H1 (cell line): ENCODE measurements around the gene RHBDF2. TPM values are rescaled to one million over a fixed set of nuclear protein-coding genes. Genes with fewer than 3 reads are reported as not detected.

ENCODE experiments used
- CTCF ChIA-PET: fragments of 300-600 bp; sonication (Branson Sonifier 250); formaldehyde crosslinking; loops from one replicate; lab custom pipeline; 2021; ENCODE audit not compliant: partially characterized antibody; lab: Charles Lee
- POLR2A ChIA-PET: fragments of 300-600 bp; sonication (Branson Sonifier 250); formaldehyde crosslinking; loops from one replicate; lab custom pipeline; 2021; ENCODE audit warnings: inconsistent platforms; ENCODE audit not compliant: partially characterized antibody; lab: Charles Lee
- DNase-seq, 2 experiments: peaks; one replicate each; pipeline versions ENCODE4 v3.0.0 to v3.0.0-alpha.2; 2010 to 2022; ENCODE audit warnings: low spot score in 2 of 2, low read depth in 1 of 2, mixed read lengths in 1 of 2
- FAIRE-seq: peaks from 2 replicates; lab custom pipeline; 2011; peaks lifted over from hg19 to GRCh38; lab: Jason Lieb, UNC
- H2AFZ ChIP-seq: 2 replicates; pipeline ENCODE4 v1.8.1; 2012; ENCODE audit warnings: low read length, inconsistent platforms
- H2AK5ac ChIP-seq: 2 replicates; pipeline ENCODE4 v1.6.1; 2013; ENCODE audit warnings: low read depth, low read length
- H2BK120ac ChIP-seq: replicated peaks from 2 replicates; pipeline ENCODE3; 2013; ENCODE audit warnings: low read depth, low read length, inconsistent platforms
- H2BK12ac ChIP-seq: 2 replicates; pipeline ENCODE4 v1.6.1; 2013; ENCODE audit warnings: low read depth, low read length
- H2BK15ac ChIP-seq: 2 replicates; pipeline ENCODE4 v1.6.1; 2013; ENCODE audit warnings: low read length
- H2BK20ac ChIP-seq: 2 replicates; pipeline ENCODE4 v1.6.1; 2013; ENCODE audit warnings: low read length
- H2BK5ac ChIP-seq: 2 replicates; pipeline ENCODE4 v1.6.1; 2013; ENCODE audit warnings: low read depth, low read length
- H3K14ac ChIP-seq: 2 replicates; pipeline ENCODE4 v1.6.1; 2013; ENCODE audit warnings: inconsistent platforms; ENCODE audit not compliant: insufficient read length
- H3K18ac ChIP-seq: 2 replicates; pipeline ENCODE4 v1.6.1; 2013; ENCODE audit warnings: low read length; ENCODE audit errors: extremely low read depth
- H3K23ac ChIP-seq: 2 replicates; pipeline ENCODE4 v1.6.1; 2013; ENCODE audit warnings: inconsistent platforms; ENCODE audit not compliant: insufficient read length
- H3K23me2 ChIP-seq: 2 replicates; pipeline ENCODE4 v1.6.1; 2013; ENCODE audit warnings: low read depth, low read length
- H3K27ac ChIP-seq: 2 replicates; pipeline ENCODE4 v1.6.1; 2011; ENCODE audit warnings: low read depth, low read length, inconsistent platforms
- H3K27me3 ChIP-seq, 4 experiments: replicated peaks in 1 of 4; 1 replicate in 1 of 4; 2 replicates in 3 of 4; pipeline versions ENCODE4 v1.6.1 to v1.8.1; 2011 to 2013; ENCODE audit warnings: low read length in 3 of 4, mild to moderate bottlenecking in 3 of 4, inconsistent platforms in 2 of 4, mixed read lengths in 2 of 4, moderate library complexity in 1 of 4; ENCODE audit not compliant: control insufficient read depth in 3 of 4, insufficient read depth in 3 of 4; ENCODE audit errors: extremely low read depth in 1 of 4
- H3K36me3 ChIP-seq, 4 experiments: 2 replicates each; pipeline versions ENCODE4 v1.6.1 to v1.8.1; 2011 to 2013; ENCODE audit warnings: mild to moderate bottlenecking in 4 of 4, low read length in 3 of 4, moderate library complexity in 2 of 4, control low read depth in 1 of 4, inconsistent platforms in 1 of 4; ENCODE audit not compliant: insufficient read depth in 4 of 4, control insufficient read depth in 2 of 4
- H3K4ac ChIP-seq: replicated peaks from 2 replicates; pipeline ENCODE3; 2013; ENCODE audit warnings: low read length, low read depth, mixed read lengths, inconsistent platforms; ENCODE audit not compliant: insufficient read length
- H3K4me1 ChIP-seq, 4 experiments: replicated peaks in 1 of 4; 1 replicate in 1 of 4; 2 replicates in 3 of 4; pipeline versions ENCODE4 v1.6.1 to v1.8.1; 2011 to 2013; ENCODE audit warnings: low read length in 3 of 4, inconsistent platforms in 2 of 4, mixed read lengths in 1 of 4; ENCODE audit not compliant: insufficient read depth in 4 of 4, control insufficient read depth in 3 of 4
- H3K4me2 ChIP-seq, 2 experiments: 2 replicates each; pipeline versions ENCODE4 v1.6.1 to v1.8.1; 2011 to 2013; ENCODE audit warnings: low read depth in 2 of 2, low read length in 2 of 2, control low read depth in 1 of 2, inconsistent platforms in 1 of 2, mild to moderate bottlenecking in 1 of 2; ENCODE audit not compliant: insufficient read depth in 1 of 2
- H3K4me3 ChIP-seq, 4 experiments: fragments of 200-600, 300-600 bp in 1 of 4; sonication (generic), shearing (Covaris generic), sonication (Bioruptor Twin) in 1 of 4; 2 replicates each; pipeline versions ENCODE4 v1.5.1 to v1.8.1; 2011 to 2016; ENCODE audit warnings: low read length in 4 of 4, low read depth in 3 of 4, control low read depth in 2 of 4, inconsistent platforms in 2 of 4, mild to moderate bottlenecking in 2 of 4, mixed read lengths in 1 of 4, moderate library complexity in 1 of 4; ENCODE audit not compliant: insufficient read depth in 2 of 4; ENCODE audit errors: extremely low read depth in 1 of 4
- H3K56ac ChIP-seq: replicated peaks from 2 replicates; pipeline ENCODE3; 2013; ENCODE audit warnings: low read depth, mild to moderate bottlenecking, mixed read lengths, low read length, inconsistent platforms; ENCODE audit not compliant: insufficient read length
- H3K79me1 ChIP-seq: 2 replicates; pipeline ENCODE4 v1.6.1; 2013; ENCODE audit warnings: low read depth, low read length, control low read depth
- H3K79me2 ChIP-seq, 2 experiments: 2 replicates each; pipeline versions ENCODE4 v1.6.1 to v1.8.1; 2012 to 2013; ENCODE audit warnings: low read length in 2 of 2, mild to moderate bottlenecking in 2 of 2, inconsistent platforms in 1 of 2; ENCODE audit not compliant: insufficient read depth in 2 of 2, control insufficient read depth in 1 of 2
- H3K9ac ChIP-seq, 4 experiments: replicated peaks in 1 of 4; 1 replicate in 1 of 4; 2 replicates in 3 of 4; pipeline versions ENCODE4 v1.6.1 to v1.8.1; 2011 to 2013; ENCODE audit warnings: low read depth in 3 of 4, low read length in 3 of 4, control low read depth in 2 of 4, mild to moderate bottlenecking in 2 of 4, moderate library complexity in 2 of 4, inconsistent platforms in 1 of 4; ENCODE audit errors: extremely low read depth in 1 of 4
- H3K9me3 ChIP-seq, 2 experiments: 2 replicates each; pipeline versions ENCODE4 v1.6.1 to v1.8.1; 2012 to 2013; ENCODE audit warnings: mild to moderate bottlenecking in 2 of 2, moderate library complexity in 2 of 2, control low read depth in 1 of 2, inconsistent platforms in 1 of 2, low read depth in 1 of 2, low read length in 1 of 2, mixed read lengths in 1 of 2; ENCODE audit not compliant: insufficient read depth in 2 of 2
- H4K20me1 ChIP-seq, 2 experiments: replicated peaks in 1 of 2; 2 replicates each; pipeline versions ENCODE3 to v1.8.1; 2011 to 2013; ENCODE audit warnings: inconsistent platforms in 2 of 2, low read length in 2 of 2, mild to moderate bottlenecking in 1 of 2; ENCODE audit not compliant: insufficient read depth in 2 of 2, control insufficient read depth in 1 of 2
- H4K5ac ChIP-seq: 2 replicates; pipeline ENCODE4 v1.6.1; 2013; ENCODE audit warnings: low read length, low read depth, mixed read lengths, inconsistent platforms; ENCODE audit not compliant: insufficient read length
- H4K8ac ChIP-seq: 2 replicates; pipeline ENCODE4 v1.8.0; 2013; ENCODE audit warnings: mild to moderate bottlenecking, moderate library complexity, low read length, inconsistent platforms; ENCODE audit not compliant: insufficient read depth; ENCODE audit errors: extremely low read depth
- H4K91ac ChIP-seq: replicated peaks from 2 replicates; pipeline ENCODE3; 2013; ENCODE audit warnings: low read length, mixed read lengths, inconsistent platforms; ENCODE audit not compliant: insufficient read length
- CBX8 ChIP-seq: fragments of 300-800, 300-1000 bp; sonication (generic); IDR thresholded peaks from 2 replicates; pipeline ENCODE4 v1.7.1; 2016; ENCODE audit warnings: low read depth, low read length, borderline replicate concordance
- CEBPB ChIP-seq: IDR thresholded peaks from 2 replicates; pipeline ENCODE4 v1.6.1; 2012; ENCODE audit warnings: low read depth, low read length
- CHD1 ChIP-seq: IDR thresholded peaks from 2 replicates; pipeline ENCODE4 v1.6.1; 2012; ENCODE audit warnings: low read depth, low read length, improper control_type of control experiment
- GABPA ChIP-seq: IDR thresholded peaks from 2 replicates; pipeline ENCODE4 v1.6.1; 2011; ENCODE audit warnings: mild to moderate bottlenecking, low read length, moderate library complexity, borderline replicate concordance; ENCODE audit not compliant: insufficient read depth
- MAFK ChIP-seq: IDR thresholded peaks from 2 replicates; pipeline ENCODE4 v1.6.1; 2012; ENCODE audit warnings: low read depth, mild to moderate bottlenecking, improper control_type of control experiment, low read length
- NANOG ChIP-seq: IDR thresholded peaks from 2 replicates; pipeline ENCODE4 v1.6.1; 2011; ENCODE audit warnings: low read length, low read depth, mild to moderate bottlenecking, inconsistent platforms; ENCODE audit not compliant: insufficient read depth, poor library complexity, severe bottlenecking
- NRF1 ChIP-seq: IDR thresholded peaks from 2 replicates; pipeline ENCODE4 v1.6.1; 2011; ENCODE audit warnings: mild to moderate bottlenecking, low read depth, low read length, improper control_type of control experiment
- SAP30 ChIP-seq: fragments of 300-600 bp; sonication (generic); IDR thresholded peaks from 2 replicates; pipeline ENCODE4 v1.7.1; 2012; ENCODE audit warnings: low read length, moderate library complexity, mild to moderate bottlenecking, inconsistent platforms; ENCODE audit not compliant: insufficient read depth, insufficient replicate concordance
- TAF1 ChIP-seq: IDR thresholded peaks from 2 replicates; pipeline ENCODE4 v1.6.1; 2011; ENCODE audit warnings: mild to moderate bottlenecking, low read depth, low read length
- WGBS, 2 experiments: shearing (Covaris generic) in 1 of 2; methylation state at CpG; one replicate each; pipeline versions ENCODE4 v1.1.6 to v1.1.7; 2013 to 2015; ENCODE audit warnings: low lambda C conversion rate in 2 of 2, mixed read lengths in 2 of 2, inconsistent platforms in 1 of 2, low coverage in 1 of 2, missing lambda C conversion rate in 1 of 2; ENCODE audit not compliant: insufficient replicate concordance in 2 of 2, insufficient coverage in 1 of 2, insufficient read length in 1 of 2; ENCODE audit errors: extremely low coverage in 1 of 2, missing lambda C conversion rate in 1 of 2; 5-methylcytosine and 5-hydroxymethylcytosine counted together
- polyA plus RNA-seq, 7 experiments: library from polyadenylated mRNA; depleted of rRNA in 3 of 7; stranded (reverse) in 5 of 7; unstranded in 2 of 7; fragments of >200 nt in 5 of 7; fragments of 200-250 nt in 2 of 7; gene quantifications; 1 replicate in 5 of 7; 2 replicates in 1 of 7; 4 replicates in 1 of 7; pipeline versions ENCODE4 v1.2.1 to v1.2.3, GENCODE V29; 2011 to 2013; ENCODE audit warnings: missing spikeins in 2 of 7, mixed read lengths in 2 of 7
- total RNA-seq: library from RNA; stranded (reverse); fragmentation: NEBNext Ultra II Directional; extraction: Animal tissue kit (Norgen Biotek cat#: 25700); gene quantifications from 2 replicates; pipeline ENCODE4 v1.2.1, GENCODE V29; 2021
- TF ChIP-seq, protein P1 (sequence below): IDR thresholded peaks from 2 replicates; pipeline ENCODE4 v1.6.1; 2011; ENCODE audit warnings: low read length, improper control_type of control experiment

The RHBDF2 gene
- total and polyA plus RNA-seq, 2 of the 8 experiments (the other 6 are each of a cell fraction or from before 2014, with no cell fraction given) = 21.2 to 25.9 TPM

DNA sequence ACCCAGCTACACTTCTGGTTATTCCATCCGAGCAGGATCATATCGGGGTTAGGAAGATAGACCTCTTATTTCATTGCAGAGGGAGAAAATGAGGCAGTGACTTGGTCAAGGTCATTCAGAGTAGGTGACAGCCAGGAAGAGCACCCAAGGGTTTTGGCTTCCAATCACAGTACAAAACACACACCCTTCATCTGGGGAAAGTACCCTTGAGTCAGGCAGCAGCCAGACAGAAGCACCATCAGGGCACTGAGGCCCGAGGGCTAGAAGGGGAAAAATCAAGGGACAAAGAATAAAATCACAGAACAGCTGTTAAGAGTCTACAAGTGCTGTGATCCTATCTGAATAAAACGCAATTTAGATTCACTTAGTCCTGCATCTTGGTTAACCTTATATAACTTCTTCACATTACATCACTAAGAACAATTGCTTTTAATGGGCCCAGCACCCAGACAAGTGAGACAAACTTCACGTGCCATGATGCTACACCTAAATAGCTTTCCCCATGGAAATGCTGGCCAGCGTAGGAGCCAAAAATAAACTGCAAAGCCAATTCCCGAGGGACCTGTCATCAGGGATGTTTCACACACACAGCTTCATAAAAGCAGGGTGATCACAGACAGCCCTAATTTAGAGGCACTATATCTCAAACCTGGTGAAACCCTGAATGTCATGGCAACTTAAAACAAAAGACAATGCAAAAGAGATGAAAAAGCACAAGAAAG is 53.1 kb downstream of the RHBDF2 start:
- no peak overlapping the region for H3K4ac ChIP-seq
- H3K23ac ChIP-seq = no peak overlapping the region
- no peak overlapping the region for H4K8ac ChIP-seq
- no peak overlapping the region for H2AFZ ChIP-seq
- no peaks in the 10 kb centered on the region for H3K36me3 ChIP-seq
- H3K9ac ChIP-seq = peak overlapping the region in 1 of 4 experiments; percentile 28; a peak in 1 of 7 replicates
- 0 out of 2 replicates have a peak overlapping the region, but pooled peaks have one; percentile 12 for H2BK5ac ChIP-seq
- no peak overlapping the region for H2BK15ac ChIP-seq
- H4K5ac ChIP-seq = no peak overlapping the region
- H3K27ac ChIP-seq = no peak overlapping the region
- peaks cover 10% of the 10 kb centered on the region for H3K79me1 ChIP-seq
- H2BK12ac ChIP-seq = peak overlapping the region; percentile 39; the same call in 1 of the 2 replicates
- H2AK5ac ChIP-seq = peak overlapping the region; percentile 82; the same call in 1 of the 2 replicates
- H3K56ac ChIP-seq = no peak overlapping the region
- H2BK120ac ChIP-seq = no peak overlapping the region
- DNase-seq (no peak), FAIRE-seq (no peak)
- H3K27me3 ChIP-seq = no peaks in the 10 kb centered on the region
- 0 out of 2 replicates have a peak overlapping the region, but pooled peaks have one; percentile 13 for H2BK20ac ChIP-seq
- H3K18ac ChIP-seq = no peak overlapping the region
- WGBS, 2 experiments = 87% methylated on average over 7 of the region's 7 CpGs; no CpG with 5 or more reads in 1 of the 2 experiments
- H3K23me2 ChIP-seq = peaks cover 3% of the 10 kb centered on the region; the same call in 1 of the 2 replicates
- peaks cover 26 to 53% (median 47%) of the 10 kb centered on the region in 4 experiments for H3K4me1 ChIP-seq
- H4K20me1 ChIP-seq = peaks cover 19 to 28% of the 10 kb centered on the region in 2 experiments
- no peak overlapping the region for H3K14ac ChIP-seq
- no peaks in the 10 kb centered on the region for H3K9me3 ChIP-seq
- H3K79me2 ChIP-seq = peaks cover 47 to 87% of the 10 kb centered on the region in 2 experiments
- no peak overlapping the region for H3K4me3 ChIP-seq
- H3K4me2 ChIP-seq = peak overlapping the region in 1 of 2 experiments; percentile 9; a peak in 1 of 4 replicates
- H4K91ac ChIP-seq = no peak overlapping the region
- ChIA-PET CTCF (interaction anchor here (1.0 to 4.7 kb wide), 11 partner anchors 9 to 184 kb away, joined by 3 to 17 read pairs (median 4); partner anchors contain the start of gene AANAT), POLR2A (interaction anchor here (1.1 kb wide), 1 partner anchor 11 kb away, joined by 4 read pairs; no protein-coding TSS in a partner anchor)
- no peak for TF ChIP-seq CHD1
- no peak for TF ChIP-seq NANOG
- TF ChIP-seq CBX8 = no peak
- TF ChIP-seq MAFK = no peak
- no peak for TF ChIP-seq SAP30
- TF ChIP-seq TAF1 = no peak
- TF ChIP-seq, protein P1, sequence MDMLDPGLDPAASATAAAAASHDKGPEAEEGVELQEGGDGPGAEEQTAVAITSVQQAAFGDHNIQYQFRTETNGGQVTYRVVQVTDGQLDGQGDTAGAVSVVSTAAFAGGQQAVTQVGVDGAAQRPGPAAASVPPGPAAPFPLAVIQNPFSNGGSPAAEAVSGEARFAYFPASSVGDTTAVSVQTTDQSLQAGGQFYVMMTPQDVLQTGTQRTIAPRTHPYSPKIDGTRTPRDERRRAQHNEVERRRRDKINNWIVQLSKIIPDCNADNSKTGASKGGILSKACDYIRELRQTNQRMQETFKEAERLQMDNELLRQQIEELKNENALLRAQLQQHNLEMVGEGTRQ = no peak
- no peak for TF ChIP-seq NRF1
- no peak for TF ChIP-seq CEBPB
- no peak for TF ChIP-seq GABPA
